Endodermal cell (in vitro differentiated cells): ENCODE results near the gene ELAC1. TPM values are rescaled to one million over a fixed set of nuclear protein-coding genes. Genes with fewer than 3 reads are reported as not detected.
A peak's percentile ranks its signal among the peaks of the same experiment; 100 is the strongest.

Experiments used
- DNase-seq: peaks from one replicate; pipeline ENCODE4 v3.0.0-alpha.2; 2017
- H3K27ac ChIP-seq: 2 replicates; pipeline ENCODE4 v1.5.1; 2013; ENCODE audit warnings: mild to moderate bottlenecking, low read depth, low read length, moderate library complexity
- H3K27me3 ChIP-seq: 2 replicates; pipeline ENCODE4 v1.6.1; 2013; ENCODE audit warnings: mild to moderate bottlenecking, low read length, moderate library complexity; ENCODE audit not compliant: insufficient read depth, control insufficient read depth, poor library complexity, severe bottlenecking
- H3K36me3 ChIP-seq: 2 replicates; pipeline ENCODE4 v1.7.0; 2013; ENCODE audit warnings: mild to moderate bottlenecking, low read length, moderate library complexity; ENCODE audit not compliant: control insufficient read depth, insufficient read depth
- H3K4me1 ChIP-seq: one replicate; pipeline ENCODE4 v1.7.0; 2013; ENCODE audit warnings: low read length; ENCODE audit not compliant: control insufficient read depth, insufficient read depth
- H3K4me3 ChIP-seq: 2 replicates; pipeline ENCODE4 v1.5.1; 2013; ENCODE audit warnings: mild to moderate bottlenecking, low read length, moderate library complexity
- H3K9ac ChIP-seq: 2 replicates; pipeline ENCODE4 v1.6.1; 2013; ENCODE audit warnings: mild to moderate bottlenecking, low read length, moderate library complexity; ENCODE audit not compliant: poor library complexity, severe bottlenecking; ENCODE audit errors: extremely low read depth
- H3K9me3 ChIP-seq: 2 replicates; pipeline ENCODE4 v1.6.1; 2013; ENCODE audit warnings: mild to moderate bottlenecking, low read length, moderate library complexity; ENCODE audit not compliant: control insufficient read depth
- H3K27ac Mint-ChIP-seq: 2 replicates; pipeline ENCODE4 v1.8.0; 2020; ENCODE audit warnings: mixed read lengths
- H3K27me3 Mint-ChIP-seq: 2 replicates; pipeline ENCODE4 v1.8.0; 2021; ENCODE audit warnings: mild to moderate bottlenecking, mixed read lengths; ENCODE audit not compliant: insufficient read depth
- H3K36me3 Mint-ChIP-seq: 2 replicates; pipeline ENCODE4 v1.8.0; 2020; ENCODE audit warnings: low read depth, mixed read lengths
- H3K4me1 Mint-ChIP-seq: 2 replicates; pipeline ENCODE4 v1.8.0; 2020; ENCODE audit warnings: mixed read lengths
- H3K4me3 Mint-ChIP-seq: 2 replicates; pipeline ENCODE4 v1.8.0; 2020; ENCODE audit warnings: mild to moderate bottlenecking, moderate library complexity, mixed read lengths
- H3K9me3 Mint-ChIP-seq: 2 replicates; pipeline ENCODE4 v1.8.0; 2020; ENCODE audit warnings: mild to moderate bottlenecking, mixed read lengths
- CTCF ChIP-seq: fragments of 200-600 bp; sonication (generic); conservative IDR thresholded peaks from 2 replicates; pipeline ENCODE4 v1.5.0; 2021; ENCODE audit warnings: antibody characterized with exemption, mild to moderate bottlenecking
- WGBS, 2 experiments: methylation state at CpG; one replicate each; pipeline versions ENCODE4 v1.1.5 to v1.1.7; 2013; ENCODE audit warnings: missing lambda C conversion rate in 2 of 2, mixed read lengths in 1 of 2; ENCODE audit not compliant: insufficient coverage in 1 of 2, insufficient read length in 1 of 2; 5-methylcytosine and 5-hydroxymethylcytosine counted together
- total RNA-seq, 2 donors: library from RNA; stranded (reverse); fragmentation: NEBNext Ultra II Directional in 1 of 2; extraction: Animal tissue kit (Norgen Biotek cat#: 25700) in 1 of 2; gene quantifications; 2 replicates in 1 of 2; 3 replicates in 1 of 2; pipeline ENCODE4 v1.2.1, GENCODE V29; 2021

The ELAC1 gene
- total RNA-seq, 2 donors from 2014 or later, result 5.1 to 7.4 TPM

GRCh38 chr18:50924372-50924771 is 43.5 kb upstream of the ELAC1 start:
- TF ChIP-seq CTCF, result no peak
- Mint-ChIP-seq H3K27me3 (no peaks in the 10 kb centered on the region), H3K4me3 (no peak overlapping the region), H3K27ac (no peak overlapping the region), H3K4me1 (peaks cover 17% of the 10 kb centered on the region), H3K36me3 (peaks cover 76% of the 10 kb centered on the region), H3K9me3 (peaks cover 36% of the 10 kb centered on the region)
- H3K4me1 ChIP-seq, result peaks cover 8% of the 10 kb centered on the region
- WGBS, 2 experiments, result 93% methylated on average over 2 of the region's 2 CpGs
- H3K9ac ChIP-seq, result no peak overlapping the region
- H3K36me3 ChIP-seq, result peaks cover 92% of the 10 kb centered on the region
- peaks cover 57% of the 10 kb centered on the region for H3K9me3 ChIP-seq
- DNase-seq, result no peak
- no peaks in the 10 kb centered on the region for H3K27me3 ChIP-seq
- H3K4me3 ChIP-seq, result peak overlapping the region; percentile 65
- no peak overlapping the region for H3K27ac ChIP-seq

- DNase-seq, result no peak
- H3K4me3 ChIP-seq, result peak overlapping the region; percentile 71
- peaks cover 7% of the 10 kb centered on the region for H3K4me1 ChIP-seq
- peaks cover 36% of the 10 kb centered on the region for H3K9me3 Mint-ChIP-seq
- peaks cover 16% of the 10 kb centered on the region for H3K4me1 Mint-ChIP-seq
- H3K9me3 ChIP-seq, result peaks cover 57% of the 10 kb centered on the region
- no peak overlapping the region for H3K4me3 Mint-ChIP-seq
- no peak overlapping the region for H3K27ac Mint-ChIP-seq
- peaks cover 94% of the 10 kb centered on the region for H3K36me3 ChIP-seq
- no peaks in the 10 kb centered on the region for H3K27me3 ChIP-seq
- no peak for TF ChIP-seq CTCF
- H3K27me3 Mint-ChIP-seq, result no peaks in the 10 kb centered on the region
- no peak overlapping the region for H3K9ac ChIP-seq
- no peak overlapping the region for H3K27ac ChIP-seq
- H3K36me3 Mint-ChIP-seq, result peaks cover 71% of the 10 kb centered on the region
These were observed 41.3 kb upstream of the ELAC1 start for GRCh38 chr18:50926521-50926920.

- H3K36me3 Mint-ChIP-seq, result peaks cover 65% of the 10 kb centered on the region
- Histone ChIP-seq H3K9me3 (peaks cover 54% of the 10 kb centered on the region), H3K9ac (no peak overlapping the region), H3K27me3 (no peaks in the 10 kb centered on the region), H3K4me3 (no peak overlapping the region), H3K4me1 (no peaks in the 10 kb centered on the region), H3K27ac (no peak overlapping the region), H3K36me3 (peaks cover 94% of the 10 kb centered on the region)
- no peak for TF ChIP-seq CTCF
- H3K4me1 Mint-ChIP-seq, result no peaks in the 10 kb centered on the region
- H3K27ac Mint-ChIP-seq, result no peak overlapping the region
- H3K4me3 Mint-ChIP-seq, result no peak overlapping the region
- WGBS, 2 experiments, result 98 to 100% methylated on average over 1 to 2 of the region's 2 CpGs
- H3K9me3 Mint-ChIP-seq, result peaks cover 34% of the 10 kb centered on the region
- H3K27me3 Mint-ChIP-seq, result no peaks in the 10 kb centered on the region
- DNase-seq, result no peak
These were observed 39.3 kb upstream of the ELAC1 start for GRCh38 chr18:50928551-50928950.
